OCI-M1 (cell line): ENCODE data around the gene PRPS2.

Experiments used
- DNase-seq: peaks from one replicate; lab custom pipeline; 2025; lab: John Stamatoyannopoulos, UW

The PRPS2 gene

GRCh38 chrX:12817528-12817927 is 26.3 kb downstream of the PRPS2 start:
- no peak for DNase-seq

GRCh38 chrX:12819222-12819621 is 28.0 kb downstream of the PRPS2 start:
- DNase-seq: no peak

- DNase-seq: no peak
These were observed 29.5 kb downstream of the PRPS2 start for GRCh38 chrX:12820737-12821136.

GRCh38 chrX:12824944-12825343 is 33.7 kb downstream of the PRPS2 start:
- DNase-seq: no peak

GRCh38 chrX:12825801-12826200 is 34.6 kb downstream of the PRPS2 start:
- DNase-seq: no peak

- no peak for DNase-seq
These were observed 52.0 kb downstream of the PRPS2 start for GRCh38 chrX:12843061-12843667.

- peak; percentile 9 for DNase-seq
These were observed 52.6 kb downstream of the PRPS2 start for GRCh38 chrX:12843668-12844279.

GRCh38 chrX:12844319-12844718 is 53.1 kb downstream of the PRPS2 start:
- no peak for DNase-seq

GRCh38 chrX:12865359-12865758 is 74.1 kb downstream of the PRPS2 start:
- peak; percentile 52 for DNase-seq

GRCh38 chrX:12866451-12867377 is 75.5 kb downstream of the PRPS2 start, which contains the start of gene TLR7:
Gene TLR7, plus strand, starts transcription at chrX:12867072. Its CDS starts 507 bp downstream, at chrX:12867579.
- no peak for DNase-seq

- DNase-seq: no peak
These were observed 76.5 kb downstream of the PRPS2 start for GRCh38 chrX:12867685-12868084.

- no peak for DNase-seq
These were observed 77.5 kb downstream of the PRPS2 start for GRCh38 chrX:12868747-12869146.

- no peak for DNase-seq
These were observed 80.0 kb downstream of the PRPS2 start for GRCh38 chrX:12871257-12871656.

- no peak for DNase-seq
These were observed 81.5 kb downstream of the PRPS2 start for GRCh38 chrX:12872741-12873140.
